ENCODE measurements around the gene CDS2.

- TF ChIP-seq, protein P1, sequence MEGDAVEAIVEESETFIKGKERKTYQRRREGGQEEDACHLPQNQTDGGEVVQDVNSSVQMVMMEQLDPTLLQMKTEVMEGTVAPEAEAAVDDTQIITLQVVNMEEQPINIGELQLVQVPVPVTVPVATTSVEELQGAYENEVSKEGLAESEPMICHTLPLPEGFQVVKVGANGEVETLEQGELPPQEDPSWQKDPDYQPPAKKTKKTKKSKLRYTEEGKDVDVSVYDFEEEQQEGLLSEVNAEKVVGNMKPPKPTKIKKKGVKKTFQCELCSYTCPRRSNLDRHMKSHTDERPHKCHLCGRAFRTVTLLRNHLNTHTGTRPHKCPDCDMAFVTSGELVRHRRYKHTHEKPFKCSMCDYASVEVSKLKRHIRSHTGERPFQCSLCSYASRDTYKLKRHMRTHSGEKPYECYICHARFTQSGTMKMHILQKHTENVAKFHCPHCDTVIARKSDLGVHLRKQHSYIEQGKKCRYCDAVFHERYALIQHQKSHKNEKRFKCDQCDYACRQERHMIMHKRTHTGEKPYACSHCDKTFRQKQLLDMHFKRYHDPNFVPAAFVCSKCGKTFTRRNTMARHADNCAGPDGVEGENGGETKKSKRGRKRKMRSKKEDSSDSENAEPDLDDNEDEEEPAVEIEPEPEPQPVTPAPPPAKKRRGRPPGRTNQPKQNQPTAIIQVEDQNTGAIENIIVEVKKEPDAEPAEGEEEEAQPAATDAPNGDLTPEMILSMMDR (IDR thresholded peaks at IDR 0.05) = no peak
- TF ChIP-seq EP300 (IDR thresholded peaks at IDR 0.05) (no peak), POLR2A (IDR thresholded peaks at IDR 0.05) (no peak)
These were observed 8.7 kb downstream of the CDS2 start for GRCh38 chr20:5135363-5136012.

Data from stomach (tissue), 4 donors.